ENCODE results near the gene CNOT8. TPM values are rescaled to one million over a fixed set of nuclear protein-coding genes. Genes with fewer than 3 reads are reported as not detected.

CNOT8 gene
- total and polyA plus RNA-seq, 8 donors: 11.8 to 27.4 (median 15.0) TPM

DNA sequence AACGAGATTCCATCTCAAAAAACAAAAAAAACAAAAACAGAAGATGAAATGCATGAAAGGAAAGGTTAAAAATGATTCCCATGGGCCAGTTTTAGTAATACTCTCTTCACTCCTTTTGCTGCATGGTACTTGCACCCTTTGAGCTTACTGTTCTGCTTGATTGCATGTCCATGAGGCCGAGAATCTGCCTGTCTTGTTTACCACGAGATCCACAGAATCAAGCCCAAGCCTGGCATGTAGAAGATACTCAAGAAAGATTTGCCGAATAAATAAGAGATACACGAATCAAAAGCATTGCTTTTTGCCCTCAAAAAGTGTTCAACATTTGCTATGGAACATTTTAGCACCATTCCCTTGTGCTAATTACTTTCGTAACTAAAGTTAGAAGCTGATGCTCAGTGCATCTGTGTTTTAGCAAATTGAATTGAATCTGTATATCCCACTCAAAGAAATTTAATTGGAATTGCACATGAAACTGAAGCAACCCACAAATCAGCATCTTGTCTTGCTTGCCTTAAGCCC, 9.1 kb upstream of the CNOT8 start:
- TF ChIP-seq, protein P1, sequence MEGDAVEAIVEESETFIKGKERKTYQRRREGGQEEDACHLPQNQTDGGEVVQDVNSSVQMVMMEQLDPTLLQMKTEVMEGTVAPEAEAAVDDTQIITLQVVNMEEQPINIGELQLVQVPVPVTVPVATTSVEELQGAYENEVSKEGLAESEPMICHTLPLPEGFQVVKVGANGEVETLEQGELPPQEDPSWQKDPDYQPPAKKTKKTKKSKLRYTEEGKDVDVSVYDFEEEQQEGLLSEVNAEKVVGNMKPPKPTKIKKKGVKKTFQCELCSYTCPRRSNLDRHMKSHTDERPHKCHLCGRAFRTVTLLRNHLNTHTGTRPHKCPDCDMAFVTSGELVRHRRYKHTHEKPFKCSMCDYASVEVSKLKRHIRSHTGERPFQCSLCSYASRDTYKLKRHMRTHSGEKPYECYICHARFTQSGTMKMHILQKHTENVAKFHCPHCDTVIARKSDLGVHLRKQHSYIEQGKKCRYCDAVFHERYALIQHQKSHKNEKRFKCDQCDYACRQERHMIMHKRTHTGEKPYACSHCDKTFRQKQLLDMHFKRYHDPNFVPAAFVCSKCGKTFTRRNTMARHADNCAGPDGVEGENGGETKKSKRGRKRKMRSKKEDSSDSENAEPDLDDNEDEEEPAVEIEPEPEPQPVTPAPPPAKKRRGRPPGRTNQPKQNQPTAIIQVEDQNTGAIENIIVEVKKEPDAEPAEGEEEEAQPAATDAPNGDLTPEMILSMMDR (IDR thresholded peaks at IDR 0.05): no peak
- Histone ChIP-seq H3K27ac (peak overlapping the region in 2 of 4 donors; percentile 73 to 81), H3K4me3 (peak overlapping the region in 1 of 4 donors; percentile 32), H3K36me3 (no peaks in the 10 kb centered on the region), H3K27me3 (no peaks in the 10 kb centered on the region), H3K4me1 (no peaks in the 10 kb centered on the region), H3K9me3 (no peaks in the 10 kb centered on the region)
- ATAC-seq (no peak), FAIRE-seq (no peak), DNase-seq (no peak)
- intact Hi-C loops (cut with DNase I): no loop called here
- 64 to 71% methylated on average over 6 of the region's 6 CpGs for WGBS, 2 donors

DNA sequence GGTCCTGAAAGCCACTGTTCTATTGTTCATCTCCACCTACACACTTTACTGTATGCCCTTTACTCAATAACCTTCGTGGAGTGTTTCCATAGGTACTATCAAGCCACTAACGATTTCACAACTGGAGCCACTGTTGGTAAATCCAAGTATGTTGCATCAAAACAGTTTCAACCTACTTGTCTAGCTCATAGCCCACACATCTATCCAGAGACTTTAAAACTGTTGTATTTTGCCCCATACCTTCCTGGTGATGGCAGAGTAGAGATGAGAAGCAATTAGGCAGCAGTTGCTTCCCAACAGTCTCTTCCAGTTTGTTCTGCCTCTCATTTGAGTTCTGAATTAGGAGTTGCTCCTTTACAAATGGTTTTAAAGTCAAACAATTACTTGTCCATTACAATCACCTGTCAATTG, 8.6 kb upstream of the CNOT8 start:
- FAIRE-seq (no peak), ATAC-seq (peak in 3 of 4 donors; percentile 41 to 66 (median 45)), DNase-seq (no peak)
- Histone ChIP-seq H3K4me1 (no peaks in the 10 kb centered on the region), H3K36me3 (no peaks in the 10 kb centered on the region), H3K27me3 (no peaks in the 10 kb centered on the region), H3K9me3 (no peaks in the 10 kb centered on the region), H3K4me3 (peak overlapping the region in 3 of 4 donors; percentile 18 to 36 (median 32)), H3K27ac (peak overlapping the region in 3 of 4 donors; percentile 38 to 81 (median 73))
- TF ChIP-seq, protein P1 (IDR thresholded peaks at IDR 0.05): no peak
- 23% methylated on average over 2 of the region's 2 CpGs for WGBS, 2 donors
- intact Hi-C loops (cut with DNase I): no loop called here

DNA sequence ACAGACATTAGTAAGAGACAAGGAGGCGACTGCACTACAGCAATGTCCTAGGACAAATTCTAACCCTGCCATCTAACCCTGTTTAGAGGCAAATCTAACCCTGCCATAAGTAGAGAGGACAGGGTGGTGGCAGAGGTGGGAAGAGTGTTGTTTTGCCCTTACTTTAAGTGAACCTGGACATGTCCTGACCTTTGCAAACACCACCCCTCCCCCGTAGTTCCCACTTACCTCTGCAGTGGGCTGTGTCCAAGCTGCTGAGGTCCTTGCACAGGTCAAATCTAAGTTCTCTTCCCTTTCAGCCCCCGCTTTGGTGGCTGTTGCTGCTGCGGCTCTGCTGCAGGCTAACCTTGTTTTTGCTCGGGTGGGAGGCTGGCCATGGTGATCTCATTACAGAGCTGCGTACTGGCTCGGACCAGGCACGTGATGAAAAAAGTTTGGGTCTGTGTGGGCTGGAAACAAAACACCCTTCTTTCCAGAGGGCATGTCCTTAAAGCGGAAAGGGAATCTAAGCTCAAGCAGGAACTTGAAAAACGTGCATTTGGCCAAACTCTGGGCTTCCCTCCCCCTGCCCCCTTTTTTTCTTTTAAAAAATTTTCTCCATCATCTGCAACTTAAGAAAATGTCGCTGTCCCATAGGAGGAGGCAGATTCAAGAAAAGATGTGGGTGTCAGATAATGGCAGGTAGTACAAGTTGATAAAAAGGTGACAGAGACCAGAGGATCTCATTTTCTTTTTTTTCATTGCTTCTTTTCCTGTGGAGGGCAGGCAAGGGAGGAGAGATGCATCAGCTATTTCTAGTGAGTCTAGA, 8.0 kb upstream of the CNOT8 start, which contains the start of gene FAXDC2:
Gene FAXDC2 (minus strand): TSS at position 349 of the 808 bp plus-strand sequence. CDS start 12,425 bp downstream, outside the sequence.
- H3K36me3 ChIP-seq: no peaks in the 10 kb centered on the region
- no peak for FAIRE-seq
- intact Hi-C loops (cut with DNase I): no loop called here

DNA sequence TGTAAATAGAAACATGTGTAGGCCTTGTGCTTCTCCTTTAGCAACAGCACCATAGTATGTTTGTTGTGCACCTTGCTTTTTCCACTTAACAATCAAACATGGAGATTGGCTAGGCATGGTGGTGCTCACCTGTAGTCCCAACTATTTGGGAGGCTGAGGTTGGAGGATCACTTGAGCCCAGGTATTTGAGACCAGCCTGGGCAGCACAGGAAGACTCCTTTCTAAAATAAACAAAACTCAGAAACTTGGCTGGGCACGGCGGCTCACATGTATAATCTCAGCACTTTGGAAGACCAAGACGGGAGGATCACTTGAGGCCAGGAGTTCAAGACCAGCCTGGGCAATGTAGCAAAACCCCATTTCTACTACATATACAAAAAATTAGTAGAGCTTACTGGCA, 7.1 kb upstream of the CNOT8 start:
- intact Hi-C loops (cut with DNase I): no loop called here
- no peak overlapping the region for H3K4me3 ChIP-seq
- 88 to 89% methylated on average over 3 of the region's 3 CpGs for WGBS, 2 donors

More for the DNA sequence above, 8.0 kb upstream of the CNOT8 start, which contains the start of gene FAXDC2:
- TF ChIP-seq, protein P1 (IDR thresholded peaks at IDR 0.05): no peak
- DNase-seq (peak in 5 of 6 donors; percentile 36 to 60 (median 50)), ATAC-seq (peak; percentile 87 to 97 (median 94))
- H3K4me3 ChIP-seq: peak within 1 kb of the TSS in 3 of 4 donors; percentile 18 to 36 (median 32)
- no peaks in the 10 kb centered on the region for H3K27me3 ChIP-seq
- H3K9me3 ChIP-seq: no peaks in the 10 kb centered on the region
- WGBS, 2 donors: 26 to 27% methylated on average over 11 of the region's 11 CpGs
- H3K4me1 ChIP-seq: no peaks in the 10 kb centered on the region
- H3K27ac ChIP-seq: peak within 1 kb of the TSS in 3 of 4 donors; percentile 38 to 81 (median 73)

More for the DNA sequence above, 7.1 kb upstream of the CNOT8 start:
- no peak for FAIRE-seq
- DNase-seq: no peak
- no peaks in the 10 kb centered on the region for H3K36me3 ChIP-seq
- no peak for ATAC-seq
- H3K27me3 ChIP-seq: no peaks in the 10 kb centered on the region
- TF ChIP-seq, protein P1 (IDR thresholded peaks at IDR 0.05): no peak
- H3K4me1 ChIP-seq: no peaks in the 10 kb centered on the region
- no peaks in the 10 kb centered on the region for H3K9me3 ChIP-seq
- peak overlapping the region in 1 of 4 donors; percentile 81 for H3K27ac ChIP-seq
